H9 (cell line): ENCODE data around the gene KCNH5. TPM values are rescaled to one million over a fixed set of nuclear protein-coding genes. Genes with fewer than 3 reads are reported as not detected.

Experiments used
- DNase-seq: peaks from one replicate; pipeline ENCODE4 v3.0.0-alpha.2; 2017
- H2AFZ ChIP-seq: one replicate; pipeline ENCODE4 v1.6.1; 2013; ENCODE audit warnings: mild to moderate bottlenecking, low read length, control low read depth, moderate library complexity
- H2AK5ac ChIP-seq: 2 replicates; pipeline ENCODE4 v1.6.1; 2013; ENCODE audit warnings: low read length, control low read depth, mixed read lengths; ENCODE audit not compliant: insufficient read length
- H2BK120ac ChIP-seq: one replicate; pipeline ENCODE4 v1.6.1; 2013; ENCODE audit warnings: low read depth, mild to moderate bottlenecking, low read length, control low read depth, inconsistent platforms; ENCODE audit not compliant: poor library complexity, severe bottlenecking
- H2BK12ac ChIP-seq: 2 replicates; pipeline ENCODE4 v1.6.1; 2013; ENCODE audit warnings: low read length, control low read depth, mixed read lengths, low read depth; ENCODE audit not compliant: insufficient read length
- H2BK15ac ChIP-seq: 2 replicates; pipeline ENCODE4 v1.6.1; 2013; ENCODE audit warnings: low read depth, low read length, control low read depth
- H2BK20ac ChIP-seq: one replicate; pipeline ENCODE4 v1.6.1; 2013; ENCODE audit warnings: low read depth, mild to moderate bottlenecking, low read length, control low read depth, inconsistent platforms; ENCODE audit not compliant: poor library complexity, severe bottlenecking
- H2BK5ac ChIP-seq: 2 replicates; pipeline ENCODE4 v1.6.1; 2013; ENCODE audit warnings: low read length, control low read depth, mixed read lengths; ENCODE audit not compliant: insufficient read length
- H3K14ac ChIP-seq: 2 replicates; pipeline ENCODE4 v1.6.1; 2013; ENCODE audit warnings: low read length, control low read depth; ENCODE audit not compliant: insufficient read depth
- H3K18ac ChIP-seq: 2 replicates; pipeline ENCODE4 v1.6.1; 2013; ENCODE audit warnings: low read depth, mild to moderate bottlenecking, mixed read lengths, low read length, control low read depth; ENCODE audit not compliant: insufficient read length
- H3K23ac ChIP-seq: 2 replicates; pipeline ENCODE4 v1.6.1; 2013; ENCODE audit warnings: low read length, control low read depth, mixed read lengths, low read depth; ENCODE audit not compliant: insufficient read length
- H3K23me2 ChIP-seq: 2 replicates; pipeline ENCODE4 v1.6.1; 2013; ENCODE audit warnings: low read depth, mild to moderate bottlenecking, mixed read lengths, low read length, control low read depth; ENCODE audit not compliant: insufficient read length, poor library complexity, severe bottlenecking
- H3K27ac ChIP-seq: 2 replicates; pipeline ENCODE4 v1.5.1; 2013; ENCODE audit warnings: low read length, control low read depth, mixed read lengths, low read depth; ENCODE audit not compliant: insufficient read length
- H3K27me3 ChIP-seq: 2 replicates; pipeline ENCODE4 v1.6.1; 2013; ENCODE audit warnings: low read length, control low read depth, inconsistent platforms; ENCODE audit not compliant: insufficient read depth
- H3K4ac ChIP-seq: 2 replicates; pipeline ENCODE4 v1.6.1; 2013; ENCODE audit warnings: low read depth, mild to moderate bottlenecking, control low read depth, inconsistent platforms, low read length, moderate library complexity
- H3K4me1 ChIP-seq: 2 replicates; pipeline ENCODE4 v1.6.1; 2013; ENCODE audit warnings: low read length, control low read depth, inconsistent platforms; ENCODE audit not compliant: insufficient read depth
- H3K4me2 ChIP-seq: 2 replicates; pipeline ENCODE4 v1.6.1; 2013; ENCODE audit warnings: low read length, control low read depth, mixed read lengths; ENCODE audit not compliant: insufficient read length, insufficient read depth
- H3K56ac ChIP-seq: 2 replicates; pipeline ENCODE4 v1.6.1; 2013; ENCODE audit warnings: low read depth, mild to moderate bottlenecking, mixed read lengths, low read length, control low read depth; ENCODE audit not compliant: insufficient read length
- H3K79me1 ChIP-seq: 2 replicates; pipeline ENCODE4 v1.6.1; 2013; ENCODE audit warnings: low read depth, mild to moderate bottlenecking, moderate library complexity, low read length, control low read depth, inconsistent platforms; ENCODE audit not compliant: insufficient read depth, poor library complexity, severe bottlenecking
- H3K79me2 ChIP-seq: 2 replicates; pipeline ENCODE4 v1.6.1; 2013; ENCODE audit warnings: low read length, control low read depth, inconsistent platforms; ENCODE audit not compliant: insufficient read depth
- H3K9ac ChIP-seq: 2 replicates; pipeline ENCODE4 v1.6.1; 2013; ENCODE audit warnings: low read length, control low read depth, mixed read lengths; ENCODE audit not compliant: insufficient read length; ENCODE audit errors: extremely low read depth
- H3K9me3 ChIP-seq: one replicate; pipeline ENCODE4 v1.6.1; 2013; ENCODE audit warnings: low read depth, low read length, inconsistent platforms; ENCODE audit not compliant: control insufficient read depth
- H3T11ph ChIP-seq: one replicate; pipeline ENCODE4 v1.6.1; 2013; ENCODE audit warnings: mild to moderate bottlenecking, low read length, control low read depth, inconsistent platforms
- H4K20me1 ChIP-seq: one replicate; pipeline ENCODE4 v1.6.1; 2013; ENCODE audit not compliant: control insufficient read depth, insufficient read length, insufficient read depth
- H4K5ac ChIP-seq: 2 replicates; pipeline ENCODE4 v1.6.1; 2013; ENCODE audit warnings: low read depth, mild to moderate bottlenecking, mixed read lengths, low read length, control low read depth; ENCODE audit not compliant: insufficient read length
- H4K8ac ChIP-seq: replicated peaks from 2 replicates; pipeline ENCODE4 v1.6.1; 2013; ENCODE audit warnings: low read length, control low read depth, mixed read lengths, low read depth; ENCODE audit not compliant: insufficient read length
- H4K91ac ChIP-seq: 2 replicates; pipeline ENCODE4 v1.6.1; 2013; ENCODE audit warnings: low read depth, mild to moderate bottlenecking, moderate library complexity, mixed read lengths, low read length, control low read depth; ENCODE audit not compliant: insufficient read length
- H3K27ac Mint-ChIP-seq, 3 experiments: 2 replicates in 2 of 3; 3 replicates in 1 of 3; pipeline ENCODE4 v1.8.0; 2020 to 2021; ENCODE audit warnings: mixed read lengths in 3 of 3, mild to moderate bottlenecking in 1 of 3, moderate library complexity in 1 of 3
- H3K27me3 Mint-ChIP-seq: 2 replicates; pipeline ENCODE4 v1.8.0; 2021; ENCODE audit warnings: low read depth, mild to moderate bottlenecking, moderate library complexity, mixed read lengths
- H3K36me3 Mint-ChIP-seq, 3 experiments: 2 replicates in 2 of 3; 3 replicates in 1 of 3; pipeline ENCODE4 v1.8.0; 2020 to 2021; ENCODE audit warnings: low read depth in 3 of 3, mixed read lengths in 3 of 3; ENCODE audit not compliant: insufficient read depth in 1 of 3
- H3K4me1 Mint-ChIP-seq, 2 experiments: 2 replicates each; pipeline ENCODE4 v1.8.0; 2020; ENCODE audit warnings: mixed read lengths in 2 of 2
- H3K4me3 Mint-ChIP-seq, 2 experiments: 2 replicates in 1 of 2; 3 replicates in 1 of 2; pipeline ENCODE4 v1.8.0; 2020 to 2021; ENCODE audit warnings: mild to moderate bottlenecking in 2 of 2, mixed read lengths in 2 of 2, moderate library complexity in 1 of 2
- H3K9me3 Mint-ChIP-seq, 2 experiments: 2 replicates in 1 of 2; 3 replicates in 1 of 2; pipeline ENCODE4 v1.8.0; 2020; ENCODE audit warnings: mild to moderate bottlenecking in 2 of 2, mixed read lengths in 2 of 2, moderate library complexity in 1 of 2
- CTCF ChIP-seq: fragments of 200-600 bp; sonication (generic); conservative IDR thresholded peaks from 3 replicates; pipeline ENCODE4 v1.8.0; 2021; ENCODE audit warnings: antibody characterized with exemption, mild to moderate bottlenecking
- WGBS: extraction: QIAGEN DNeasy Blood & Tissue Kit; methylation state at CpG from one replicate; pipeline ENCODE4 v1.1.7; 2013; ENCODE audit warnings: missing lambda C conversion rate, low lambda C conversion rate, mixed read lengths; ENCODE audit not compliant: insufficient read length; ENCODE audit errors: extremely low coverage; 5-methylcytosine and 5-hydroxymethylcytosine counted together
- total RNA-seq: library from RNA; stranded (reverse); gene quantifications from 2 replicates; pipeline ENCODE4 v1.2.1, GENCODE V29; 2021

Gene KCNH5
- total RNA-seq, 1 experiment from 2014 or later: 0.42 TPM

- H3K56ac ChIP-seq: no peak overlapping the region
- H2AK5ac ChIP-seq: no peak overlapping the region
- no peaks in the 10 kb centered on the region for H4K20me1 ChIP-seq
- H3K79me1 ChIP-seq: no peaks in the 10 kb centered on the region
- no peak overlapping the region for H2BK120ac ChIP-seq
- Mint-ChIP-seq H3K27me3 (no peaks in the 10 kb centered on the region), H3K9me3 (no peaks in the 10 kb centered on the region), H3K27ac (no peak overlapping the region), H3K4me3 (no peak overlapping the region), H3K4me1 (0 out of 4 replicates have a peak, but pooled peaks cover 0 to 4% of the 10 kb centered on the region in 2 experiments), H3K36me3 (no peaks in the 10 kb centered on the region; a peak in 1 of 7 replicates)
- no peak overlapping the region for H3K4ac ChIP-seq
- no peak overlapping the region for H4K91ac ChIP-seq
- no peaks in the 10 kb centered on the region for H3K79me2 ChIP-seq
- no peak overlapping the region for H2AFZ ChIP-seq
- H3K23me2 ChIP-seq: no peaks in the 10 kb centered on the region
- no peak overlapping the region for H3K18ac ChIP-seq
- no peak overlapping the region for H3T11ph ChIP-seq
- no peak overlapping the region for H3K23ac ChIP-seq
- no peak overlapping the region for H3K14ac ChIP-seq
- H2BK15ac ChIP-seq: no peak overlapping the region
- no peaks in the 10 kb centered on the region for H3K27me3 ChIP-seq
- no peak overlapping the region for H2BK20ac ChIP-seq
- H4K5ac ChIP-seq: no peak overlapping the region
- no peak overlapping the region for H3K9ac ChIP-seq
- DNase-seq: no peak
- H2BK12ac ChIP-seq: no peak overlapping the region
- no peak overlapping the region for H2BK5ac ChIP-seq
- no peak overlapping the region for H3K4me2 ChIP-seq
- H4K8ac ChIP-seq: no peak overlapping the region
- H3K27ac ChIP-seq: no peak overlapping the region
- TF ChIP-seq CTCF: no peak
- no peaks in the 10 kb centered on the region for H3K9me3 ChIP-seq
- WGBS: no CpG with 5 or more reads among the region's 4 CpGs
- H3K4me1 ChIP-seq: no peaks in the 10 kb centered on the region
Measured at GRCh38 chr14:62854951-62855350, 190.3 kb downstream of the KCNH5 start.
